SU-DHL-6 (cell line): ENCODE data around the gene PI16.

ENCODE experiments used
- H2AFZ ChIP-seq: fragments of 200-600 bp; sonication (generic); 2 replicates; pipeline ENCODE4 v1.6.1; 2014; ENCODE audit warnings: low read depth, mild to moderate bottlenecking, moderate library complexity, mixed read lengths, antibody characterized with exemption, low read length; ENCODE audit not compliant: severe bottlenecking
- H3F3A ChIP-seq: fragments of 200-600 bp; shearing (Covaris generic); 2 replicates; pipeline ENCODE4 v1.6.0; 2016; ENCODE audit warnings: antibody characterized with exemption, mild to moderate bottlenecking; ENCODE audit not compliant: insufficient read depth
- H3K27ac ChIP-seq: fragments of 200-600 bp; sonication (generic); 2 replicates; pipeline ENCODE4 v1.5.1; 2016; ENCODE audit warnings: low read depth, mild to moderate bottlenecking, low read length, moderate library complexity, mixed read lengths
- H3K27me3 ChIP-seq: fragments of 200-600 bp; sonication (generic), shearing (Covaris generic); 2 replicates; pipeline ENCODE4 v1.6.0; 2014; ENCODE audit warnings: mild to moderate bottlenecking, low read length
- H3K36me3 ChIP-seq: fragments of 200-600 bp; sonication (generic); 2 replicates; pipeline ENCODE4 v1.6.1; 2014; ENCODE audit warnings: mild to moderate bottlenecking, low read length, mixed read lengths
- H3K4me2 ChIP-seq: fragments of 300-600, 200-600 bp; shearing (Covaris generic), sonication (generic); 2 replicates; pipeline ENCODE4 v1.6.0; 2014; ENCODE audit warnings: low read length, low read depth, mild to moderate bottlenecking; ENCODE audit not compliant: poor library complexity, severe bottlenecking
- H3K4me3 ChIP-seq: fragments of 200-600 bp; sonication (generic); 2 replicates; pipeline ENCODE4 v1.5.1; 2014; ENCODE audit warnings: antibody characterized with exemption, low read length, mild to moderate bottlenecking, mixed read lengths; ENCODE audit not compliant: insufficient read depth, poor library complexity, severe bottlenecking
- H3K79me2 ChIP-seq: fragments of 200-600 bp; sonication (generic); 2 replicates; pipeline ENCODE4 v1.6.1; 2014; ENCODE audit warnings: mild to moderate bottlenecking, low read length, moderate library complexity; ENCODE audit not compliant: insufficient read depth
- H3K9ac ChIP-seq: fragments of 200-600 bp; sonication (generic); 2 replicates; pipeline ENCODE4 v1.7.0; 2014; ENCODE audit warnings: mild to moderate bottlenecking, low read length
- H3K9me2 ChIP-seq: fragments of 200-600 bp; sonication (generic); replicated peaks from 2 replicates; pipeline ENCODE4 v1.6.1; 2014; ENCODE audit warnings: low read length; ENCODE audit not compliant: insufficient read depth
- H3K9me3 ChIP-seq: fragments of 200-600 bp; sonication (generic); 2 replicates; pipeline ENCODE4 v1.6.1; 2014; ENCODE audit warnings: low read length, mixed read lengths; ENCODE audit not compliant: insufficient read depth
- H4K20me1 ChIP-seq: fragments of 200-600 bp; sonication (generic); 2 replicates; pipeline ENCODE4 v1.6.1; 2014; ENCODE audit warnings: low read depth, mild to moderate bottlenecking, antibody characterized with exemption, low read length, moderate library complexity, mixed read lengths
- EZH2phosphoT487 ChIP-seq: fragments of 200-600 bp; sonication (generic), shearing (Covaris generic); conservative IDR thresholded peaks from 2 replicates; pipeline ENCODE4 v1.6.1; 2018; ENCODE audit warnings: mild to moderate bottlenecking, antibody characterized with exemption, low read length, moderate library complexity, mixed read lengths
- TF ChIP-seq, protein P1 (sequence below): fragments of 200-600 bp; sonication (generic); IDR thresholded peaks from one replicate; pipeline ENCODE4 v1.5.1; 2017; ENCODE audit warnings: antibody characterized with exemption, mild to moderate bottlenecking, low read length, moderate library complexity; ENCODE audit not compliant: insufficient read depth, poor library complexity, severe bottlenecking

PI16 gene

DNA sequence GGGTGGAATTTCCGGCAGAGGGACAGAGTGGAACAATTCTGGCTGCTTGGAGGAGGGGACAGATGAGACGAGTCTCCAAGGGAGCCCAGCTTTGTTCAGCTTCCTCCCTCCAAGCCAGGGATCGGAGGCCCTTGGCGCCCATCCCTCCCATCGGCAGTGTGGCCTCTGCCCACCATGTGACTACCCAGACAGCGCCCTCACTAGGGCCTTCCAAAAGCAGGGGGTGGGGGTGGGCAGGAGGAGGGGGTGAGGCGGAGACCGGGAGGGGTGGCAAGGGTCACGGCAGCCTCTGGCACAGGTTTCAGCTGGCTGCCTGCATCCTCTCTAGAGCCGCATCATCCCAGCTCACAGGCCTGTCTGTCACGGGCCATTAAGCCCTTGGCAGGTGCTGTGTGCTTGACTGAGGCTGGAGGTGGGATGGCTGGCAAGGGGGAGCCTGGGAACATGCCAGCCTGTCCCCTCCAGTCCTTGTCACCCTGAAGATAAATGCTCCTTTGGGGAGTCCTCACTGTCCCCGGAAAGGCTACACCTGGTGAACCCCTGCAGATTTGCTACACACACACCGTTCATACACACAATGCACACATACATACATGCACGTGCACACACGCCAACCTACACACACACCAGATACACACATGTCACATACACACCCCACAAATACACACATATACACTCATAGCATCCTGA is 44.7 kb downstream of the PI16 start:
- Histone ChIP-seq H3K36me3 (no peaks in the 10 kb centered on the region), H3K9ac (no peak overlapping the region), H3K9me3 (no peaks in the 10 kb centered on the region), H3K27ac (no peak overlapping the region), H3K4me2 (no peak overlapping the region), H3F3A (peaks cover 4% of the 10 kb centered on the region; the same call in 1 of the 2 replicates), H3K9me2 (no peaks in the 10 kb centered on the region), H3K27me3 (no peaks in the 10 kb centered on the region), H4K20me1 (no peaks in the 10 kb centered on the region), H3K4me3 (no peak overlapping the region), H2AFZ (no peak overlapping the region), H3K79me2 (no peaks in the 10 kb centered on the region)
- no peak for TF ChIP-seq EZH2phosphoT487
- TF ChIP-seq, protein P1, sequence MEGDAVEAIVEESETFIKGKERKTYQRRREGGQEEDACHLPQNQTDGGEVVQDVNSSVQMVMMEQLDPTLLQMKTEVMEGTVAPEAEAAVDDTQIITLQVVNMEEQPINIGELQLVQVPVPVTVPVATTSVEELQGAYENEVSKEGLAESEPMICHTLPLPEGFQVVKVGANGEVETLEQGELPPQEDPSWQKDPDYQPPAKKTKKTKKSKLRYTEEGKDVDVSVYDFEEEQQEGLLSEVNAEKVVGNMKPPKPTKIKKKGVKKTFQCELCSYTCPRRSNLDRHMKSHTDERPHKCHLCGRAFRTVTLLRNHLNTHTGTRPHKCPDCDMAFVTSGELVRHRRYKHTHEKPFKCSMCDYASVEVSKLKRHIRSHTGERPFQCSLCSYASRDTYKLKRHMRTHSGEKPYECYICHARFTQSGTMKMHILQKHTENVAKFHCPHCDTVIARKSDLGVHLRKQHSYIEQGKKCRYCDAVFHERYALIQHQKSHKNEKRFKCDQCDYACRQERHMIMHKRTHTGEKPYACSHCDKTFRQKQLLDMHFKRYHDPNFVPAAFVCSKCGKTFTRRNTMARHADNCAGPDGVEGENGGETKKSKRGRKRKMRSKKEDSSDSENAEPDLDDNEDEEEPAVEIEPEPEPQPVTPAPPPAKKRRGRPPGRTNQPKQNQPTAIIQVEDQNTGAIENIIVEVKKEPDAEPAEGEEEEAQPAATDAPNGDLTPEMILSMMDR: no peak

DNA sequence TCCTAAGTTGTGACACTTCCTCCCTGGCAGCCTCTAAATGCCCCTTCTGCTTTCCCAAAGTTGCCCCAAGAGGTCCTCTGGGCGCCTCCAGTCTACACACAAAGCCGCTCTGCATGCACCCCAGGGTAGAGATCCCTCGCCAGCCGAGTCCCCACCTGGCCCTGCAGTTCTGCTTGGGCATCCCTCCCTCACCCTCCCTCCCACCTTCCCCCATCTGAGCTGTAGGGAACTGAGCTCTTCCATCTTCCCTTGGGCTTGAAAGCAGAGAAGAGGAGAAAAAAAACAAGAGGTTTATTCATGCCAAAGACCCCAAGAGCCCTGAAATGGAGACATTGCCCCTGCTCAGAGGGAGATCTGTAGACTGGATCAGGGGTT is 45.2 kb downstream of the PI16 start:
- Histone ChIP-seq H3K9ac (no peak overlapping the region), H3K9me3 (no peaks in the 10 kb centered on the region), H3K27ac (no peak overlapping the region), H4K20me1 (no peaks in the 10 kb centered on the region), H3K36me3 (no peaks in the 10 kb centered on the region), H3F3A (peaks cover 10% of the 10 kb centered on the region; the same call in 1 of the 2 replicates), H3K79me2 (no peaks in the 10 kb centered on the region), H3K4me2 (no peak overlapping the region), H2AFZ (no peak overlapping the region), H3K27me3 (no peaks in the 10 kb centered on the region), H3K9me2 (no peaks in the 10 kb centered on the region), H3K4me3 (no peak overlapping the region)
- no peak for TF ChIP-seq EZH2phosphoT487
- TF ChIP-seq, protein P1: no peak

DNA sequence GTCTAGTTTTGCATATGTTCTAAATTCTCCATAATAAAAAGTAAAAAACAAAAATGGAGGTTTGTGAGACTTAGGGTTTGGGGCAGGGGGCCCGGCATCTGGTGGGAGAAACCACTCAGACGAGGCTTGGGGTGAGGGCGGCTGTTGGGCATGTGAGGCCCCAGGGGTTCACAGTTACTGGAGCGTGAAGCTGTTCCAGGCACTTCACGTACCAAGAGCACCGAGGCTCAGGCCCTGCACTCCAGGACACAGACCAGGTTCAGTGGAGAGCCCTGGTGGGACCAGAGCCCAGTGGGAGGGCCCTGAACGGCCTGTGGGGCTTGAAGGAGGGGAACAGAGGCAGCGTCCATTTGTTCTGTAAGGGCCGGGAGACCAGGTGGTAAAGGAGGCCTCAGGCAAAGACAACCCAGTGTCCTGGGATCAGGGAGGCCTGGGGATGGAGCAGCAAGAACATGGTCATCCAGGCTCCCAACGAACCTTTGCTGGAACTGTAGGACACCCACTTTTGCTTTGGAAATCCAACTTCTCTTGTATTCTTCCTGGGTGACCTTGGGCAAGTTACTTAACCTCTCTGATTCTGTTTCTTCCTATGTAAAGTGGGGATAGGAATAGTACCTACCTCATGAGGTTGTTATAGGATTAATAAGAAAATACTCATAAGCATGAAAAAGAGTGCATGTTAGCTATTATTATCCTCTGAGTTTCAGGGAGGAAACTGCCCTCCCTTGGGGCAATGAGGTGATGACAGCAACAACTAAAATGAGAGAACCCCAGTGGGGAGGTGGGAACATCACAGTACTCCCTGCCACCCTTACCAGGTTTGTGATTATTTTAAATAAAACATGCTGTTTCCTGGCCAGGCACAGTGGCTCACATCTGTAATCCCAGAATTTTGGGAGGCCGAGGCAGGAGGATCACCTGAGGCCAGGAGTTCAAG is 49.8 kb downstream of the PI16 start:
- no peaks in the 10 kb centered on the region for H3K9me3 ChIP-seq
- H3K9ac ChIP-seq: peak overlapping the region; percentile 21; the same call in 1 of the 2 replicates
- H3K4me2 ChIP-seq: peak overlapping the region; percentile 70
- peaks cover 11% of the 10 kb centered on the region; the same call in 1 of the 2 replicates for H3K79me2 ChIP-seq
- H3K27me3 ChIP-seq: no peaks in the 10 kb centered on the region
- peak overlapping the region; percentile 66 for H3K27ac ChIP-seq
- H3K4me3 ChIP-seq: peak overlapping the region; percentile 5
- H4K20me1 ChIP-seq: no peaks in the 10 kb centered on the region
- H3F3A ChIP-seq: peaks cover 26% of the 10 kb centered on the region; the same call in 1 of the 2 replicates
- H3K9me2 ChIP-seq: no peaks in the 10 kb centered on the region
- TF ChIP-seq, protein P1: no peak
- no peak for TF ChIP-seq EZH2phosphoT487
- peak overlapping the region; percentile 7 for H2AFZ ChIP-seq
- no peaks in the 10 kb centered on the region for H3K36me3 ChIP-seq
